ENCODE results near the gene KDR.

- no peak for TF ChIP-seq POLR2A (IDR thresholded peaks at IDR 0.05)
- TF ChIP-seq, protein P1, sequence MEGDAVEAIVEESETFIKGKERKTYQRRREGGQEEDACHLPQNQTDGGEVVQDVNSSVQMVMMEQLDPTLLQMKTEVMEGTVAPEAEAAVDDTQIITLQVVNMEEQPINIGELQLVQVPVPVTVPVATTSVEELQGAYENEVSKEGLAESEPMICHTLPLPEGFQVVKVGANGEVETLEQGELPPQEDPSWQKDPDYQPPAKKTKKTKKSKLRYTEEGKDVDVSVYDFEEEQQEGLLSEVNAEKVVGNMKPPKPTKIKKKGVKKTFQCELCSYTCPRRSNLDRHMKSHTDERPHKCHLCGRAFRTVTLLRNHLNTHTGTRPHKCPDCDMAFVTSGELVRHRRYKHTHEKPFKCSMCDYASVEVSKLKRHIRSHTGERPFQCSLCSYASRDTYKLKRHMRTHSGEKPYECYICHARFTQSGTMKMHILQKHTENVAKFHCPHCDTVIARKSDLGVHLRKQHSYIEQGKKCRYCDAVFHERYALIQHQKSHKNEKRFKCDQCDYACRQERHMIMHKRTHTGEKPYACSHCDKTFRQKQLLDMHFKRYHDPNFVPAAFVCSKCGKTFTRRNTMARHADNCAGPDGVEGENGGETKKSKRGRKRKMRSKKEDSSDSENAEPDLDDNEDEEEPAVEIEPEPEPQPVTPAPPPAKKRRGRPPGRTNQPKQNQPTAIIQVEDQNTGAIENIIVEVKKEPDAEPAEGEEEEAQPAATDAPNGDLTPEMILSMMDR (IDR thresholded peaks at IDR 0.05): no peak
- TF ChIP-seq EP300 (IDR thresholded peaks at IDR 0.05): no peak
These were observed 18.5 kb upstream of the KDR start for GRCh38 chr4:55143858-55144257.

Data from ovary (tissue), 3 donors.